Tibial nerve (tissue), 4 donors: ENCODE data around the gene OBSCN. TPM values are rescaled to one million over a fixed set of nuclear protein-coding genes. Genes with fewer than 3 reads are reported as not detected.

ENCODE experiments used
- DNase-seq, 2 donors: peaks; one replicate each; pipeline ENCODE4 v3.0.0-alpha.2; 2019; ENCODE audit warnings: low spot score in 2 of 2
- H3K27ac ChIP-seq, 4 donors: fragments of 200-600 bp; sonication (generic) in 3 of 4; one replicate each; pipeline ENCODE4 v1.5.1; 2017 to 2019; ENCODE audit warnings: mild to moderate bottlenecking in 1 of 4
- H3K27me3 ChIP-seq, 2 donors: fragments of 200-600 bp; sonication (generic) in 1 of 2; one replicate each; pipeline versions ENCODE4 v1.5.1 to v1.6.0; 2017 to 2019
- H3K36me3 ChIP-seq, 3 donors: fragments of 200-600 bp; sonication (generic); one replicate each; pipeline ENCODE4 v1.5.1; 2018 to 2019
- H3K4me1 ChIP-seq, 4 donors: fragments of 200-600 bp; sonication (generic) in 3 of 4; one replicate each; pipeline ENCODE4 v1.5.1; 2017 to 2019
- H3K4me3 ChIP-seq, 4 donors: fragments of 200-600 bp; sonication (generic) in 3 of 4; one replicate each; pipeline ENCODE4 v1.5.1; 2017 to 2019; ENCODE audit warnings: mild to moderate bottlenecking in 1 of 4, moderate library complexity in 1 of 4
- H3K9me3 ChIP-seq, 4 donors: fragments of 200-600 bp; sonication (generic) in 3 of 4; one replicate each; pipeline ENCODE4 v1.5.1; 2017 to 2019
- CTCF ChIP-seq, 5 experiments: fragments of 200-600 bp in 3 of 5; fragments of 450-650 bp in 2 of 5; sonication (generic) in 3 of 5; IDR thresholded peaks; one replicate each; pipeline ENCODE4 v1.5.1; 2016 to 2019; ENCODE audit warnings: antibody characterized with exemption in 5 of 5, mild to moderate bottlenecking in 3 of 5, moderate library complexity in 2 of 5
- EP300 ChIP-seq, 2 donors: sonication (generic); formaldehyde crosslinking; IDR thresholded peaks; one replicate each; pipeline ENCODE4 v1.6.1; 2017; ENCODE audit warnings: antibody characterized with exemption in 2 of 2, mild to moderate bottlenecking in 1 of 2
- POLR2A ChIP-seq, 2 donors: fragments of 450-650 bp; IDR thresholded peaks; one replicate each; pipeline ENCODE4 v1.6.1; 2017; ENCODE audit warnings: antibody characterized with exemption in 2 of 2, mild to moderate bottlenecking in 2 of 2, moderate library complexity in 2 of 2
- WGBS, 2 donors: methylation state at CpG; one replicate each; pipeline ENCODE4 v1.1.5; 2018; 5-methylcytosine and 5-hydroxymethylcytosine counted together
- total RNA-seq, 4 donors: library from RNA; depleted of rRNA; stranded (reverse); fragments of >200 nt; gene quantifications; one replicate each; pipeline ENCODE4 v1.1.0, GENCODE V29; 2016

The OBSCN gene
- total RNA-seq, 4 donors from 2014 or later, result 8.5 to 22.6 (median 19.0) TPM

GRCh38 chr1:228407106-228408040 lies 199.5 kb downstream of the OBSCN start:
- peak overlapping the region; percentile 50 to 89 (median 84) for H3K27ac ChIP-seq
- peaks cover 0 to 20% (median 0%) of the 10 kb centered on the region in 3 donors for H3K36me3 ChIP-seq
- peak overlapping the region; percentile 85 to 93 (median 92) for H3K4me3 ChIP-seq
- peaks cover 0 to 66% (median 30%) of the 10 kb centered on the region in 4 donors for H3K4me1 ChIP-seq
- TF ChIP-seq POLR2A (IDR thresholded peaks at IDR 0.05), result peak in 1 of 2 donors; percentile 8
- TF ChIP-seq CTCF (IDR thresholded peaks at IDR 0.05), result no peak
- WGBS, 2 donors, result 13 to 19% methylated on average over 25 to 28 of the region's 29 CpGs
- no peak for DNase-seq
- no peaks in the 10 kb centered on the region for H3K9me3 ChIP-seq
- no peaks in the 10 kb centered on the region for H3K27me3 ChIP-seq

DNA sequence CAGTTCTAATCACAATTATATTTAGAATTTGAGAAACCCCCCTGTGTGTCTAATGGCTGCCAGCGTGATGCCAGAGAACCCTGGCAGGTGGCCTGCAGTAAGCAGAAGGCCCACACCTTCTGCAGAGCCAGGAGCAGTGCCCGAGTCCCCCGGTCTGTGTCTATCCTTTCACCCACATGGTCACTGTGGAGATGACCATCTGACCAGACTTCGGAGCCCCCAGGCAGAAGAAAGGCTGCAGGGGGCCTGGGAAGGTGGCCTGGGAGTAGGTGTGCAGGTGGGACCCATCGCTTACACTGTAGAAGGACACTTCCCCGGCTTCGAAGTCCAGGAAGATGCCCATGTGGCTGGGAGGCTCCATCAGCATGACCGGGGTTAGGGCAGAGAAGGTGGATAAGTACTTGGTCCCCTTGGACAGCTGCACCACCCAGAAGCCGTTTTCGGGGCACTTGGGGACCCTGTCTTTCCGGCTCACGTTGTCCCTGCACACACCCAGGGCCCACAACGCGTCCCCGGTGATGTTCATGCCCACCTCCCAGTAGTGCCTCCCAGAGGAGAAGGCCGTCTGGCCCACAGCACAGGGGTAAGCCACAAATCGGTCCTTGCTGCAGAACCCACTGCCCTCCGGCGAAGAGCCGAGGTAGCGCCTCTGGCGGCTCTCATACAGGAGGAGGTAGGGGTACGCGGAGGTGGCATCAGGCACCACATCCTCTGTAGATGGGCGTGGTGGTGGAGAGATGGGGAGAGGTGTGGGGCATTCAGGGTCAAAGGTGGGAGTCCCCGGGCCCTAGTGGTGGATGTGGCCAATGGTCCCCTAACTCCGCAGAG lies 200.4 kb downstream of the OBSCN start:
- H3K27ac ChIP-seq, result peak overlapping the region in 2 of 4 donors; percentile 80 to 89
- no peaks in the 10 kb centered on the region for H3K27me3 ChIP-seq
- 92 to 96% methylated on average over 23 to 24 of the region's 27 CpGs for WGBS, 2 donors
- H3K4me3 ChIP-seq, result no peak overlapping the region
- TF ChIP-seq CTCF (IDR thresholded peaks at IDR 0.05) (no peak), EP300 (IDR thresholded peaks at IDR 0.05) (no peak), POLR2A (IDR thresholded peaks at IDR 0.05) (no peak)
- peaks cover 0 to 13% (median 0%) of the 10 kb centered on the region in 3 donors for H3K36me3 ChIP-seq
- peaks cover 0 to 62% (median 30%) of the 10 kb centered on the region in 4 donors for H3K4me1 ChIP-seq
- no peaks in the 10 kb centered on the region for H3K9me3 ChIP-seq
- no peak for DNase-seq

DNA sequence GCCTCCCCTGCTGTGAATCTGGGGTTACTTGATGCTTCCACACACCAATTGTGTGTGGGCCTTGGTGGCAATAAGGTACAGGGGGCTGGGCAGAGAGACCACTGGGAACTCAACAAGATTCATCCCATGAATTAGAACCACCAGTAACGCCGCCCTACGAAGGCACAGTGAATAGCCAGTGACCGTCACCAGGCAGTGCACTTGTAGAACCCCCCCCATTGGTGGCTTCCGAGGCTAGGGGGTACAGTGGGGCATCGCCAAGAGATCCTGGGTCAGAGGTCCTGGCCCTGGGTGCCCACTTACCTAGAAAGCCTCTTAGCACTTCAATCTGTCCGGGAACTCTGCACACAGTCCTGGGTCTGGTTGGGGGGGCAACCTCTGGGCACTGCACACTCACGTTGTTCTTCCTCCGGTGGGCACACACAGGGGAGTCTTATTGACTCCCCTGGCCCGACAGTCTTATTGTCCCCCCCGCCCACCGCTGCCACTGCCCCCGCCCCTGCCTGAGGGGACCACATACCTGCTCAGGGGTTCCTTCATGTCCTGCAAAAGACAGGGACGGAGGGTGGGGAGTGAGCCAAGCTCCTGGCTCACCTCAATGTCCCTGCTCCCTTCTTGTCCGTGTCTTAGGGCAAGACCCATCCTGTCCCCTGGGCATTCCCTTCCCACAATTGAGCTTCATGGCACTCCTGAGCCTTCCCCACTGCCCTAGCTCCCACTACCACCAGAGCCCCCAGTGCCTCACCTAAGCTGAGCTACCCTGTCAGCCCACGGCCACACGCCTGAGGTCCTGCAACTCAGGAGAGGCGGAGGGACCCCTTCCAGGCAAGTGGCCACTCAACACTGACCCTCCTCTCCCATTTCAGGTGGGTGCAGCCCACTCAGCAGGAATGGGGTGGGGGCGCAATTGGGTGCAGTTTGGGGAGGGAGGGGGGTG lies 201.3 kb downstream of the OBSCN start:
- WGBS, 2 donors, result 84 to 86% methylated on average over 13 to 19 of the region's 19 CpGs
- DNase-seq, result no peak
- peaks cover 0 to 53% (median 26%) of the 10 kb centered on the region in 4 donors for H3K4me1 ChIP-seq
- H3K4me3 ChIP-seq, result no peak overlapping the region
- H3K27ac ChIP-seq, result peak overlapping the region in 2 of 4 donors; percentile 69 to 70
- H3K36me3 ChIP-seq, result peaks cover 0 to 13% (median 0%) of the 10 kb centered on the region in 3 donors
- H3K27me3 ChIP-seq, result no peaks in the 10 kb centered on the region
- H3K9me3 ChIP-seq, result no peaks in the 10 kb centered on the region
- TF ChIP-seq CTCF (IDR thresholded peaks at IDR 0.05) (no peak), POLR2A (IDR thresholded peaks at IDR 0.05) (no peak), EP300 (IDR thresholded peaks at IDR 0.05) (no peak)

DNA sequence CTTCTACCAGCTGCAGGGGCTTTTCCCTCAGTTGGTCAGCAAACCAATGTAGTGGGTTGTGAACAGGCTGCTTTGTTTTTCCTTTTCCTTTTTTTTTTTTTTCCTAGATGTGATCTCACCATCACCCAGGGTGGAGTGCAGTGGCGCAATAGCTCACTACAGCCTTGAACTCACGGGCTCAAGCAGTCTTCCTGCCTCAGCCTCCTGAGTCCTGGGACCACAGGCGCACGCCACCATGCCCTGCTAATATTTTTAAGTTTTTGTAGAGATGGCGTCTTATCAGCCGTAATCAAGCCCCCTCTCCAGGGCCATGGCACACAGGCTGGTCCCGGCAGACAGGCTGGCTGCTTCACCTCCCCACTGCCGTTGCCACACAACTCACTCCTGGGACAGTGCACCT lies 202.2 kb downstream of the OBSCN start:
- no peaks in the 10 kb centered on the region for H3K9me3 ChIP-seq
- H3K4me3 ChIP-seq, result no peak overlapping the region
- peaks cover 0 to 46% (median 18%) of the 10 kb centered on the region in 4 donors for H3K4me1 ChIP-seq
- peaks cover 0 to 13% (median 0%) of the 10 kb centered on the region in 3 donors for H3K36me3 ChIP-seq
- H3K27ac ChIP-seq, result peak overlapping the region in 2 of 4 donors; percentile 69 to 70
- H3K27me3 ChIP-seq, result no peaks in the 10 kb centered on the region
- DNase-seq, result peak in 1 of 2 donors; percentile 33
- TF ChIP-seq POLR2A (IDR thresholded peaks at IDR 0.05) (no peak), EP300 (IDR thresholded peaks at IDR 0.05) (peak in 1 of 2 donors; percentile 17), CTCF (IDR thresholded peaks at IDR 0.05) (no peak)
- 68 to 72% methylated on average over 8 of the region's 8 CpGs for WGBS, 2 donors
